Peyer's patch (tissue), 4 donors: ENCODE measurements around the gene ADARB1.

Source experiments
- CTCF ChIP-seq, 6 experiments: fragments of 450-650 bp in 4 of 6; fragments of 200-600 bp in 2 of 6; sonication (generic) in 1 of 6; IDR thresholded peaks; one replicate each; pipeline ENCODE4 v1.5.1; 2017 to 2019; ENCODE audit warnings: antibody characterized with exemption in 6 of 6, mild to moderate bottlenecking in 3 of 6, moderate library complexity in 1 of 6
- POLR2A ChIP-seq, 2 donors: fragments of 450-650 bp; IDR thresholded peaks; one replicate each; pipeline ENCODE4 v1.5.1; 2017; ENCODE audit warnings: antibody characterized with exemption in 2 of 2, mild to moderate bottlenecking in 2 of 2, moderate library complexity in 2 of 2

GRCh38 chr21:45043541-45044020 lies 30.8 kb upstream of the ADARB1 start:
- TF ChIP-seq CTCF (IDR thresholded peaks at IDR 0.05) (no peak), POLR2A (IDR thresholded peaks at IDR 0.05) (no peak)
